GM19240 (cell line): ENCODE data around the gene LRRC8D.

Source experiments
- DNase-seq: peaks from one replicate; pipeline ENCODE4 v3.0.0; 2011; ENCODE audit warnings: low spot score; ENCODE audit not compliant: insufficient read length

The LRRC8D gene

GRCh38 chr1:89833183-89834082 is 12.6 kb downstream of the LRRC8D start:
- DNase-seq, result no peak

- DNase-seq, result no peak
These were observed 13.4 kb downstream of the LRRC8D start for GRCh38 chr1:89834083-89834704.

- no peak for DNase-seq
These were observed 15.6 kb downstream of the LRRC8D start for GRCh38 chr1:89836252-89837035.

GRCh38 chr1:89837036-89837481 is 16.2 kb downstream of the LRRC8D start:
- no peak for DNase-seq

- no peak for DNase-seq
These were observed 16.7 kb downstream of the LRRC8D start for GRCh38 chr1:89837510-89837909.

- no peak for DNase-seq
These were observed 18.7 kb downstream of the LRRC8D start for GRCh38 chr1:89839516-89839915.

GRCh38 chr1:89841507-89841906 is 20.7 kb downstream of the LRRC8D start:
- DNase-seq, result no peak

GRCh38 chr1:89842567-89843272 is 21.9 kb downstream of the LRRC8D start:
- no peak for DNase-seq

- peak; percentile 74 for DNase-seq
These were observed 22.7 kb downstream of the LRRC8D start for GRCh38 chr1:89843273-89844130.

GRCh38 chr1:89844241-89844807 is 23.5 kb downstream of the LRRC8D start:
- no peak for DNase-seq

- no peak for DNase-seq
These were observed 24.0 kb downstream of the LRRC8D start for GRCh38 chr1:89844860-89845259.

GRCh38 chr1:89847191-89847729 is 26.4 kb downstream of the LRRC8D start:
- DNase-seq, result no peak

GRCh38 chr1:89850844-89851415 is 30.1 kb downstream of the LRRC8D start:
- DNase-seq, result no peak

- no peak for DNase-seq
These were observed 33.3 kb downstream of the LRRC8D start for GRCh38 chr1:89854140-89854539.

- no peak for DNase-seq
These were observed 34.7 kb downstream of the LRRC8D start for GRCh38 chr1:89855413-89856123.

GRCh38 chr1:89863165-89863830 is 42.5 kb downstream of the LRRC8D start:
- no peak for DNase-seq

GRCh38 chr1:89865498-89866382 is 44.9 kb downstream of the LRRC8D start:
- no peak for DNase-seq
